ENCODE results near the gene ADSL.
"Not testable (repeated sequence)": the region's sequence is repeated elsewhere in the genome, so short reads cannot be mapped to it uniquely, and the experiment has no call there.

Gene ADSL

GRCh38 chr22:40367342-40367741 is 21.0 kb downstream of the ADSL start:
- DNase-seq (ENCODE audit: low read depth in 2 of 2, low spot score in 1 of 2) = no peak

- no peak for DNase-seq (ENCODE audit: low read depth in 2 of 2, low spot score in 1 of 2)
Measured at GRCh38 chr22:40368016-40368415, 21.7 kb downstream of the ADSL start.

GRCh38 chr22:40368836-40369235 is 22.5 kb downstream of the ADSL start:
- DNase-seq (ENCODE audit: low read depth in 2 of 2, low spot score in 1 of 2) = no peak

- no peak for DNase-seq (ENCODE audit: low read depth in 2 of 2, low spot score in 1 of 2)
Measured at GRCh38 chr22:40374567-40374966, 28.3 kb downstream of the ADSL start.

GRCh38 chr22:40376149-40376548 is 29.8 kb downstream of the ADSL start:
- DNase-seq (ENCODE audit: low read depth in 2 of 2, low spot score in 1 of 2) = no peak

GRCh38 chr22:40377931-40378330 is 31.6 kb downstream of the ADSL start:
- no peak for DNase-seq (ENCODE audit: low read depth in 2 of 2, low spot score in 1 of 2)

- DNase-seq (ENCODE audit: low read depth in 2 of 2, low spot score in 1 of 2) = not testable (repeated sequence)
Measured at GRCh38 chr22:40378448-40378847, 32.1 kb downstream of the ADSL start.

GRCh38 chr22:40381461-40381860 is 35.2 kb downstream of the ADSL start:
- no peak for DNase-seq (ENCODE audit: low read depth in 2 of 2, low spot score in 1 of 2)

- DNase-seq (ENCODE audit: low read depth in 2 of 2, low spot score in 1 of 2) = no peak
Measured at GRCh38 chr22:40383905-40384304, 37.6 kb downstream of the ADSL start.

- DNase-seq (ENCODE audit: low read depth in 2 of 2, low spot score in 1 of 2) = no peak
Measured at GRCh38 chr22:40385036-40385782, 38.9 kb downstream of the ADSL start.

GRCh38 chr22:40387746-40388145 is 41.4 kb downstream of the ADSL start:
- DNase-seq (ENCODE audit: low read depth in 2 of 2, low spot score in 1 of 2) = no peak

- DNase-seq (ENCODE audit: low read depth in 2 of 2, low spot score in 1 of 2) = no peak
Measured at GRCh38 chr22:40388231-40388630, 41.9 kb downstream of the ADSL start.

GRCh38 chr22:40391417-40391816 is 45.1 kb downstream of the ADSL start:
- no peak for DNase-seq (ENCODE audit: low read depth in 2 of 2, low spot score in 1 of 2)

- DNase-seq (ENCODE audit: low read depth in 2 of 2, low spot score in 1 of 2) = no peak
Measured at GRCh38 chr22:40392618-40393017, 46.3 kb downstream of the ADSL start.

- no peak for DNase-seq (ENCODE audit: low read depth in 2 of 2, low spot score in 1 of 2)
Measured at GRCh38 chr22:40394607-40395006, 48.3 kb downstream of the ADSL start.

GRCh38 chr22:40395607-40396006 is 49.3 kb downstream of the ADSL start:
- DNase-seq (ENCODE audit: low read depth in 2 of 2, low spot score in 1 of 2) = no peak

- no peak for DNase-seq (ENCODE audit: low read depth in 2 of 2, low spot score in 1 of 2)
Measured at GRCh38 chr22:40396882-40397281, 50.6 kb downstream of the ADSL start.

GRCh38 chr22:40397396-40397795 is 51.1 kb downstream of the ADSL start:
- DNase-seq (ENCODE audit: low read depth in 2 of 2, low spot score in 1 of 2) = no peak

- no peak for DNase-seq (ENCODE audit: low read depth in 2 of 2, low spot score in 1 of 2)
Measured at GRCh38 chr22:40399621-40400020, 53.3 kb downstream of the ADSL start.

- no peak for DNase-seq (ENCODE audit: low read depth in 2 of 2, low spot score in 1 of 2)
Measured at GRCh38 chr22:40400159-40400558, 53.9 kb downstream of the ADSL start.

- DNase-seq (ENCODE audit: low read depth in 2 of 2, low spot score in 1 of 2) = peak; percentile 21 to 41
Measured at GRCh38 chr22:40401532-40401931, 55.2 kb downstream of the ADSL start.

GRCh38 chr22:40401981-40402406 is 55.7 kb downstream of the ADSL start:
- no peak for DNase-seq (ENCODE audit: low read depth in 2 of 2, low spot score in 1 of 2)

GRCh38 chr22:40403141-40403540 is 56.8 kb downstream of the ADSL start:
- no peak for DNase-seq (ENCODE audit: low read depth in 2 of 2, low spot score in 1 of 2)
